ENCODE measurements around the gene RANGAP1. TPM values are rescaled to one million over a fixed set of nuclear protein-coding genes. Genes with fewer than 3 reads are reported as not detected.

RANGAP1 gene
- total RNA-seq, 6 experiments from 2014 or later: 27.4 to 56.3 (median 37.6) TPM

GRCh38 chr22:41320416-41321240 is 34.6 kb upstream of the RANGAP1 start:
- 85% methylated on average over 11 of the region's 16 CpGs for WGBS (ENCODE audit: insufficient coverage, low coverage, low lambda C conversion rate, missing lambda C conversion rate)

GRCh38 chr22:41315586-41315985 is 29.6 kb upstream of the RANGAP1 start:
- H3K9me3 ChIP-seq: no peaks in the 10 kb centered on the region
- no peaks in the 10 kb centered on the region for H3K4me1 ChIP-seq
- peaks cover 0 to 2% (median 0%) of the 10 kb centered on the region in 4 donors for H3K36me3 ChIP-seq
- H3K4me3 ChIP-seq: no peak overlapping the region
- 67% methylated on average over 1 of the region's 1 CpG for WGBS (ENCODE audit: insufficient coverage, low coverage, low lambda C conversion rate, missing lambda C conversion rate)
- H3K27me3 ChIP-seq: no peaks in the 10 kb centered on the region
- intact Hi-C loops (cut with DNase I): no loop called here
- no peak overlapping the region for H3K27ac ChIP-seq
- TF ChIP-seq CTCF (IDR thresholded peaks at IDR 0.05) (no peak), POLR2A (IDR thresholded peaks at IDR 0.05) (no peak)
- DNase-seq (no peak), ATAC-seq (no peak)

More at GRCh38 chr22:41320416-41321240, 34.6 kb upstream of the RANGAP1 start:
- H3K27me3 ChIP-seq: no peaks in the 10 kb centered on the region
- no peaks in the 10 kb centered on the region for H3K9me3 ChIP-seq
- no peaks in the 10 kb centered on the region for H3K4me1 ChIP-seq
- intact Hi-C loops (cut with DNase I): no loop called here
- peak in 3 of 4 donors; percentile 14 to 44 (median 42) for ATAC-seq
- no peak overlapping the region for H3K4me3 ChIP-seq
- peaks cover 0 to 22% (median 10%) of the 10 kb centered on the region in 4 donors for H3K36me3 ChIP-seq
- DNase-seq: no peak
- H3K27ac ChIP-seq: no peak overlapping the region
- no peak for TF ChIP-seq POLR2A (IDR thresholded peaks at IDR 0.05)

- no peaks in the 10 kb centered on the region for H3K27me3 ChIP-seq
- H3K27ac ChIP-seq: no peak overlapping the region
- WGBS (ENCODE audit: insufficient coverage, low coverage, low lambda C conversion rate, missing lambda C conversion rate): 92% methylated on average over 4 of the region's 8 CpGs
- no peaks in the 10 kb centered on the region for H3K4me1 ChIP-seq
- TF ChIP-seq CTCF (IDR thresholded peaks at IDR 0.05) (no peak), POLR2A (IDR thresholded peaks at IDR 0.05) (no peak)
- no peak overlapping the region for H3K4me3 ChIP-seq
- ATAC-seq (no peak), DNase-seq (no peak)
- no peaks in the 10 kb centered on the region for H3K9me3 ChIP-seq
- peaks cover 0 to 2% (median 0%) of the 10 kb centered on the region in 4 donors for H3K36me3 ChIP-seq
- intact Hi-C loops (cut with DNase I): no loop called here
These were observed 28.8 kb upstream of the RANGAP1 start for GRCh38 chr22:41314821-41315220.

- WGBS (ENCODE audit: insufficient coverage, low coverage, low lambda C conversion rate, missing lambda C conversion rate): 90% methylated on average over 5 of the region's 5 CpGs
- no peak for DNase-seq
- Histone ChIP-seq H3K27me3 (no peaks in the 10 kb centered on the region), H3K4me1 (peaks cover 0 to 23% (median 10%) of the 10 kb centered on the region in 4 donors), H3K4me3 (no peak overlapping the region), H3K9me3 (no peaks in the 10 kb centered on the region), H3K27ac (no peak overlapping the region), H3K36me3 (peaks cover 0 to 2% (median 0%) of the 10 kb centered on the region in 4 donors)
- no peak for ATAC-seq
- TF ChIP-seq CTCF (IDR thresholded peaks at IDR 0.05): no peak
- TF ChIP-seq POLR2A (IDR thresholded peaks at IDR 0.05): no peak
- intact Hi-C loops (cut with DNase I): no loop called here
These were observed 25.5 kb upstream of the RANGAP1 start for GRCh38 chr22:41311487-41311886.

- Histone ChIP-seq H3K36me3 (no peaks in the 10 kb centered on the region), H3K4me3 (no peak overlapping the region), H3K9me3 (no peaks in the 10 kb centered on the region), H3K4me1 (peaks cover 0 to 23% (median 11%) of the 10 kb centered on the region in 4 donors), H3K27ac (no peak overlapping the region), H3K27me3 (no peaks in the 10 kb centered on the region)
- intact Hi-C loops (cut with DNase I): no loop called here
- TF ChIP-seq CTCF (IDR thresholded peaks at IDR 0.05) (no peak), POLR2A (IDR thresholded peaks at IDR 0.05) (no peak)
- 17% methylated on average over 1 of the region's 1 CpG for WGBS (ENCODE audit: insufficient coverage, low coverage, low lambda C conversion rate, missing lambda C conversion rate)
- ATAC-seq (no peak), DNase-seq (no peak)
These were observed 24.3 kb upstream of the RANGAP1 start for GRCh38 chr22:41310336-41310735.

All from right lobe of liver (tissue), 6 donors.